NOMO-1 treated with dmso at 0.1 percent for 144 hours (cell line): ENCODE results near the gene MAP2K7.
A peak's percentile ranks its signal among the peaks of the same experiment; 100 is the strongest.

Experiments
- DNase-seq: peaks from one replicate; lab custom pipeline; 2025; ENCODE audit not compliant: unreplicated experiment; lab: John Stamatoyannopoulos, UW

The MAP2K7 gene

DNA sequence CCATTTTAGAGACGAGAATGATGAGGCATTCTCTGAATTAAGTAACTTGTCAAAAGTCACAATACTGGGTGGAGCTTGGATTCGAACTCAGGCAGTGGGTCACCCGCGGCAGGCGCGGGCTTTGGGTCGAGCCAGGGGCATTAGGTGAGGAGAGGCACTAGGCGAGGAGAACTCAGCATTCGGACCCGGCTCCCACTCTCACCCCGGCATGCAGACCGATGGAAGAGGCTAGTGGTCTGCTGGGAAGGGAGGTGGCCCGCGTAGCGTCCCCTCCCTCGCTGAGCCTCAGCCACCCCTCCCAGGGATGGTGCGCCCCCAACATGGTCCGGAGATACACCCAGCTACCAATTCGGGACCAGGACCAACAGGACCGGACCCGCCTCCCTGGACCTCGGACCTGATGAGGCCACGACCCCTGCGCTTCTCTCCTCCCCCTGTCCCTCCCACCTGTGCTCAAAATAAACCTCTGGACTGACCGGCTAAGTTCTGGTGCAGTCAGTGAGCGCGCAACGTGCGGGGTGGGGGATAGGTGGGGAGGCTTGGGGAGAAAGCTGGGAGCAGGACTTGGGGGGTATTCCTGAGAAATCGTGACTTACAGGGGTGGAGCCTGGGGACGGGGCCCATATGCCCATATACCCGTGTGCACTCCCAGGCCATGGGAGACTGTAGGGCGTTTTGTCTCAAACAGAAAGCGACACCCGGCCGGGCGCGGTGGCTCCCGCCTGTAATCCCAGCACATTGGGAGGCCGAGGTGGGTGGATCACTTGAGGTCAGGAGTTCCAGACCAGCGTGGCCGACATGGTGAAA, 15.1 kb downstream of the MAP2K7 start:
- no peak for DNase-seq

GRCh38 chr19:7919610-7920518, 16.2 kb downstream of the MAP2K7 start, which contains the start of gene SNAPC2:
Gene SNAPC2 (plus strand): TSS chr19:7920338. CDS start chr19:7920367, 29 bp downstream.
- DNase-seq = peak; percentile 87

GRCh38 chr19:7920519-7921301, 17.0 kb downstream of the MAP2K7 start:
- DNase-seq = peak; percentile 94

GRCh38 chr19:7921302-7921966, 17.8 kb downstream of the MAP2K7 start:
- no peak for DNase-seq

- DNase-seq = no peak
These were observed 18.5 kb downstream of the MAP2K7 start for GRCh38 chr19:7921967-7922835.

GRCh38 chr19:7922836-7923195, 19.1 kb downstream of the MAP2K7 start:
- DNase-seq = no peak

DNA sequence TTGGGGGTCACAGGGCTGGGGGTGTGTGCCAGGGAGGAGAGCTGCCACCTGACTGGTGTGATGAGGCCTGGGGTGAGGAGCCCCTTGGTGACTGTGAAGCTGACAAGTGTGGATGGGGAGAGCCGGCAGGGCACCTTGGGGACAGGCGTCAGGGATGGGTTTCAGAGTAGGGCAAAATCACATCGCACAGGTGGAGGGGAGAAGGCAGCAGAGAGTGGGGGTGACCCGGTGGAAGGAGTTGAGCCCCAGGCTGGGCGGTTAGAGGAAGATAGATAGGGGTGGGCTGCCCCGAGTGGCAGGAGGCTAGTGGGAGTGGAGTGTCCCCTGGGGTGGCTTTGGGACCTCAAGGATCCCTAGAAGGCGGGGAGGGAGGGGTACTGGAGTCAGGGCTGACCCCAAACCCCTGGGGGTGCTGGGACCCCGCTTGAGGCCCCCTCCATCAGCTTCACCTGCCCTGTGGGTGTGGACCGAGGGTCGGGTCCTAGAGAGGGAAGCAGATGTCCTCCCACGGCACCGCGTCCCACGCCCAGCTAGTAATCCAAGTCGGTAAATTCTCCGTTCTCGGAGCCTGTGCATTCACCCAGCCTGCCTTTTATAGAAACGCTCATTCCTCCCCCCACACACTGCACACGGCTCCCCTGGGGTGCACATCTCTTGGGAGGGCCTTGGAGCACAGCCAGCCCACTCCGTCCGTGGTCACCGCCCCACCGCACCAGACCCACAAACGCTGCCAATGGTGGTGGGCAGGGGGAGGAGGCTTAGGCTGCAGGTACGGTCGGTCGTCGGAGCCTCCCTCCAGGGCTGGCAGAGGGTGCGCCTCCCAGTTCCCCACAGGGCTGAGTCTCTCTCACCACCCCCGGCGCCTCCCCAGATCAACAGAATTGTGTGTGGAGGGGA, 19.9 kb downstream of the MAP2K7 start:
- DNase-seq = no peak

- DNase-seq = no peak
These were observed 20.6 kb downstream of the MAP2K7 start for GRCh38 chr19:7924241-7924640.

DNA sequence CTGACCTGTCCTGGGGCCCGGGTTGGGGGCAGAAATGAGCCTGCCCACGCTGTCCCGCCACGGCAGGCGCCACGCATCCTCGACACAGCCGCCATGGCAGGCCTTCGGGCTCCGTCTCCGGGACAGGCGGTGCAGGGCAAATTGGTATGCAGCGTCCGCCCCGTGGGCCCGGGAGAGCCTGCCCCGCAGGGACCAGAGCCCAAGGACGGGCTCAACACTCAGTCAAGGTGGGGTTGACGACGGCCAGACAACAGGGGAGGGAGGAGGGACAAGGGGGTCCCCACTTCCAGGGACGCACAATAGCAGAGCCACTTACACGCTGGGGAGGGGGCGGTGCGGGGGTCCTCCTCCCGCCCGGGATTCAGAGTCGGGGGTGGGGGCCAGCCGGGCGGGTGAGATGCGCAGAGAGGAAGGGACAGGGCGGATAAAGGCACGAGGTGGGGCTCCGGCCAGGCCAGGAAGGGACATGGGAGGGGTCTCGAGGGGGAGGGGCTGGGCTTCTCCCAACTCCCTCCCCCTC, 21.0 kb downstream of the MAP2K7 start:
- DNase-seq = no peak

DNA sequence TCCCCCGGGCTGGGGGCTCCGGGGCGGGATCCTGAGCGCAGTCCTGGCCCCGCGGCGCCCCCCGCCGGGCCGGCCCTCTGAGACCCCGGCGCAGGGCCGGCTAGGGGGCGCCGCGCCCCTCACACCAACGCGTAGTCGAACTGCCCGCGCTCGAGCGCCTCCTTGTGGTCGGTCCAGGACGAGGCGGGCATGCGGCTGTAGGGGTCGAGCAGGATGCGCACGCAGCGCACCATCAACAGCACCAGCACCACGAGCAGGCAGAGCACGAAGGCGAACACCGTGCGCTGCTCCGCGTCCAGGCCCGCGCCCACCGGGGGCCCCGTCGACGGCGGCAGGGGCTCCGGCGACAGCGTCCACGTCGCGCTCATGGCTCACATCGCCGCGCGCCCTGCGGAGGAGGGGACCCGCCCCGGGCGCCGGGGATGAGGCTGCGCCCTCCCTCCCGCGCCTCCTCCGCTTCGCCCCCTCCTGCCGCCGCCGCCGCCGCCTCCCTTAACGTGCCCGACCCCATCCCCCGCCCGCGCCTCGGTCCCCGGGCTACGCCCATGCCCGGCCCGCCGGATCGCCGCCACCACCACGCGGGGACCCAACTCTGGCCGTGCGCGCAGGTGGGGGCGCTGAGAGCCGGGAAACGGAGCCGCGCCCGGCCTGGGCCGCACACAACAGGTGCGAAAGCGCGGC, 21.6 kb downstream of the MAP2K7 start:
- DNase-seq = peak; percentile 45

DNA sequence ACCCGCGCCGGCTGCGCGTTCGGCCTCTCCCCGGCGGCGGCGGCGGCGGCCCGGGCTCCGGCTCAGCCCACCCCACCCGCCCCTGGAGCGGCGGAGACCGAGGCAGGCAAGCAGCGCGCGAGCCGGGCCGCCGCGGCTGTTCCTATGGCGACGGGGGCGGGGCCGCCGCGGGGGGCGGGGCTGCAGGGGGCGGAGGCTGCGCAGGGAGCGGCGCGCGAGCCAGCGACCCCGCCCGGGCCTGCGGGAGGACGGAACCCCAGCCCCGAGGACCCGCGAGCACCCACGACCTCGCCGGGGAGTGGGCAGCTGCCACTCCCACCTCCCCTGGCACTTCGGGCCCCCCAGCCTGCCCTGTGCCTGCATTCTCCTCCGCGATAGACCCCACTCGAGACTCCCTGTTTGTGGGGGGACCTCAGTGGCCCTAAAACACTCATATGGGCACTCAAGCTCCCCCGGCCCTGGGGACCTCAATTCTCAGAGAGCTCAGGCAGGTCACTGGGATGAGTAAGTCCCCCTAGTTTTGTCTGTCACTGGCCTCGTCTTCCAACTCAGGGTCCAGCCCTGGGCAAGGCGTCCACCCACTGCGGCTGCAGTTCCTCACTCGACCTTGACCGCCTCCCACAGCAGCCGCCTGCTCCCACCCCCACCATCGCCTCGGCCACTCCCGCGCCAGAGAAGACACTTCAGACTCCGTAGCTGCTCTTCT, 22.5 kb downstream of the MAP2K7 start, which contains the start of gene CTXN1:
Gene CTXN1, minus strand, starts transcription at position 115 of the 706 bp plus-strand sequence. CDS start 597 bp downstream, outside the sequence.
- no peak for DNase-seq

DNA sequence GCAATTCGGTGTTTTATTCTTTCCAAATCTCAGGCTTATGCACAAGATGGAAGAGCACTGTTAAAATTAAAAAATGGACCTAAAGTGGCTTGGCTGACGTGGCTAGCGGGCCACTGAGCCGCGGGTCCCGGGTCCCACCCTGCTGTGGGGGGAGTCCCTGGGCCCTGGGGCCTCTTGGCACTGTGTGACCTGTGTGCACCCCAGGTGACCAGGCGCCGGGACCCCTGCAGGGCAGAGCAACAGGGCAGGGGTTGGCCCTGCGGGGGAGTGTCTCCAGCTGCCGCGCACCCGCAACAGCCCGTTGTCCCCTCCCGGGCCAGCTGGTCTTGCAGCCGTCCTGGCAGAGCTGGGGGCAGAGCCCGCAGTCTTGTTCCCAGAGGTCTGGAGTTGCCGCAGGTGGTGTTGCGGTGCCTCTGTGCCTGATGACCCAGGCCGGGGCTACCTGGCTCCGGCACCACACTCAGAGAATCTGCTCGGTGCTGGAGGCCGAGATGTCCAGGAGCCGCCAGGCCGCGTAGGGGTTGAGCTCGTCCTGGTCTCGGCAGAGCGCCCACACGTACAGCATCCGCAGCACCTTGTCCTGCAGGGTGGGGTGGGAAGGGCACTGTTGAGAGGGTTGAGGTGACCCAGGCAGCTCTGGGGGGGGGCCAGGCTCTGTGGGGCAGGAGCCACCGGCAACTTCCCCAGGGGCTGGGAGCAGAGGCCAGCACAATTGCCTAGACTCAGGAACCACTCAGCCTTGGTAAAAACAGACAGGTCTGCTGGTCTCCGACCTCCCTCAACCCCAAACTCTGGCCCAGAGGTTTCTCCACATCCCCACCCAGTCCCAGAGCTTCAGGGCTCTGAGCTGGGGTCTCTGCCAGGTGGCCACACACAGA, 23.3 kb downstream of the MAP2K7 start:
- no peak for DNase-seq

- no peak for DNase-seq
These were observed 24.1 kb downstream of the MAP2K7 start for GRCh38 chr19:7927605-7928333.

GRCh38 chr19:7928334-7928706, 24.6 kb downstream of the MAP2K7 start:
- DNase-seq = no peak
